Astrocyte (in vitro differentiated cells and primary cell): Measurements from ENCODE around the gene PLXDC2. TPM values are rescaled to one million over a fixed set of nuclear protein-coding genes. Genes with fewer than 3 reads are reported as not detected.

Experiments used
- DNase-seq: peaks from one replicate; pipeline ENCODE4 v3.0.0-alpha.2; 2010; ENCODE audit warnings: low read depth
- FAIRE-seq: peaks from 2 replicates; lab custom pipeline; 2011; peaks lifted over from hg19 to GRCh38; lab: Jason Lieb, UNC
- H2AFZ ChIP-seq: 2 replicates; pipeline ENCODE4 v1.6.0; 2012; ENCODE audit warnings: low read depth, low read length, inconsistent platforms
- H3K27ac ChIP-seq: 2 replicates; pipeline ENCODE4 v1.5.1; 2011; ENCODE audit warnings: low read depth, low read length, inconsistent platforms
- H3K27me3 ChIP-seq: 2 replicates; pipeline ENCODE4 v1.6.0; 2011; ENCODE audit warnings: low read length, inconsistent platforms; ENCODE audit not compliant: insufficient read depth
- H3K36me3 ChIP-seq: 2 replicates; pipeline ENCODE4 v1.5.1; 2011; ENCODE audit warnings: low read length, inconsistent platforms; ENCODE audit not compliant: insufficient read depth
- H3K4me1 ChIP-seq: 2 replicates; pipeline ENCODE4 v1.5.1; 2011; ENCODE audit warnings: low read length, inconsistent platforms; ENCODE audit not compliant: insufficient read depth
- H3K4me2 ChIP-seq: 2 replicates; pipeline ENCODE4 v1.6.0; 2012; ENCODE audit warnings: low read length, inconsistent platforms
- H3K4me3 ChIP-seq: 2 replicates; pipeline ENCODE4 v1.5.1; 2011; ENCODE audit warnings: low read depth, mild to moderate bottlenecking, low read length, inconsistent platforms; ENCODE audit not compliant: insufficient read depth
- H3K79me2 ChIP-seq: 2 replicates; pipeline ENCODE4 v1.6.0; 2012; ENCODE audit warnings: mild to moderate bottlenecking, low read length, inconsistent platforms; ENCODE audit not compliant: insufficient read depth
- H3K9ac ChIP-seq: 2 replicates; pipeline ENCODE4 v1.6.0; 2012; ENCODE audit warnings: mild to moderate bottlenecking, low read length, inconsistent platforms
- H3K9me3 ChIP-seq: 2 replicates; pipeline ENCODE4 v1.5.1; 2012; ENCODE audit warnings: low read depth, mild to moderate bottlenecking, low read length, inconsistent platforms; ENCODE audit not compliant: insufficient read depth
- H4K20me1 ChIP-seq: 2 replicates; pipeline ENCODE4 v1.6.0; 2012; ENCODE audit warnings: low read length, inconsistent platforms; ENCODE audit not compliant: insufficient read depth
- H3K27ac Mint-ChIP-seq: one replicate; pipeline ENCODE4 v1.8.0; 2021; ENCODE audit warnings: mild to moderate bottlenecking, mixed read lengths; ENCODE audit not compliant: unreplicated experiment
- H3K27me3 Mint-ChIP-seq: one replicate; pipeline ENCODE4 v1.8.0; 2021; ENCODE audit warnings: low read depth, mixed read lengths; ENCODE audit not compliant: unreplicated experiment
- H3K36me3 Mint-ChIP-seq: one replicate; pipeline ENCODE4 v1.8.0; 2021; ENCODE audit warnings: low read depth, mixed read lengths; ENCODE audit not compliant: unreplicated experiment
- H3K4me1 Mint-ChIP-seq: one replicate; pipeline ENCODE4 v1.8.0; 2021; ENCODE audit warnings: low read depth, mixed read lengths; ENCODE audit not compliant: unreplicated experiment
- H3K4me3 Mint-ChIP-seq: one replicate; pipeline ENCODE4 v1.8.0; 2021; ENCODE audit warnings: mild to moderate bottlenecking, moderate library complexity, mixed read lengths; ENCODE audit not compliant: unreplicated experiment
- H3K9me3 Mint-ChIP-seq: one replicate; pipeline ENCODE4 v1.8.0; 2021; ENCODE audit warnings: mild to moderate bottlenecking, mixed read lengths; ENCODE audit not compliant: unreplicated experiment
- CTCF ChIP-seq: IDR thresholded peaks from 2 replicates; pipeline ENCODE4 v1.5.1; 2011; ENCODE audit warnings: low read depth, mild to moderate bottlenecking, inconsistent platforms, low read length, moderate library complexity; ENCODE audit not compliant: insufficient read depth
- EZH2 ChIP-seq: IDR thresholded peaks from 2 replicates; pipeline ENCODE4 v1.6.1; 2012; ENCODE audit warnings: mild to moderate bottlenecking, low read length, inconsistent platforms; ENCODE audit not compliant: insufficient read depth
- total RNA-seq: library from RNA; stranded (reverse); gene quantifications from 2 replicates; pipeline ENCODE4 v1.2.1, GENCODE V29; 2021

The PLXDC2 gene
- total RNA-seq, 1 donor from 2014 or later: 36.1 TPM

- peaks cover 49% of the 10 kb centered on the region for H3K4me1 ChIP-seq
- no peaks in the 10 kb centered on the region for H3K9me3 Mint-ChIP-seq
- no peak for FAIRE-seq
- H3K4me3 Mint-ChIP-seq: no peak overlapping the region
- H3K9me3 ChIP-seq: no peaks in the 10 kb centered on the region
- H3K4me1 Mint-ChIP-seq: peaks cover 52% of the 10 kb centered on the region
- peak overlapping the region; percentile 12 for H3K27ac ChIP-seq
- no peaks in the 10 kb centered on the region for H3K27me3 ChIP-seq
- no peak overlapping the region for H3K4me2 ChIP-seq
- H3K36me3 Mint-ChIP-seq: no peaks in the 10 kb centered on the region
- no peaks in the 10 kb centered on the region for H4K20me1 ChIP-seq
- peak overlapping the region; percentile 55 for H3K27ac Mint-ChIP-seq
- peak; percentile 71 for DNase-seq
- no peak overlapping the region for H3K9ac ChIP-seq
- no peak overlapping the region for H2AFZ ChIP-seq
- no peaks in the 10 kb centered on the region for H3K27me3 Mint-ChIP-seq
- no peaks in the 10 kb centered on the region for H3K36me3 ChIP-seq
- no peak overlapping the region for H3K4me3 ChIP-seq
- TF ChIP-seq EZH2: no peak
- TF ChIP-seq CTCF: no peak
- peaks cover 8% of the 10 kb centered on the region for H3K79me2 ChIP-seq
These were observed 102.6 kb downstream of the PLXDC2 start for GRCh38 chr10:19918794-19919193.

GRCh38 chr10:19919671-19920070 is 103.4 kb downstream of the PLXDC2 start:
- Histone ChIP-seq H3K9ac (no peak overlapping the region), H4K20me1 (no peaks in the 10 kb centered on the region), H3K36me3 (no peaks in the 10 kb centered on the region), H3K27ac (no peak overlapping the region), H3K4me3 (no peak overlapping the region), H2AFZ (no peak overlapping the region), H3K27me3 (no peaks in the 10 kb centered on the region), H3K79me2 (peaks cover 8% of the 10 kb centered on the region), H3K4me1 (peaks cover 49% of the 10 kb centered on the region), H3K9me3 (no peaks in the 10 kb centered on the region), H3K4me2 (no peak overlapping the region)
- no peaks in the 10 kb centered on the region for H3K36me3 Mint-ChIP-seq
- TF ChIP-seq EZH2: no peak
- TF ChIP-seq CTCF: no peak
- H3K27ac Mint-ChIP-seq: no peak overlapping the region
- no peaks in the 10 kb centered on the region for H3K27me3 Mint-ChIP-seq
- H3K4me3 Mint-ChIP-seq: no peak overlapping the region
- peaks cover 55% of the 10 kb centered on the region for H3K4me1 Mint-ChIP-seq
- no peaks in the 10 kb centered on the region for H3K9me3 Mint-ChIP-seq
- FAIRE-seq (no peak), DNase-seq (no peak)

- H3K36me3 ChIP-seq: no peaks in the 10 kb centered on the region
- H3K4me1 Mint-ChIP-seq: peaks cover 55% of the 10 kb centered on the region
- H3K9me3 ChIP-seq: no peaks in the 10 kb centered on the region
- H3K9ac ChIP-seq: no peak overlapping the region
- no peaks in the 10 kb centered on the region for H3K27me3 Mint-ChIP-seq
- H3K27ac ChIP-seq: peak overlapping the region; percentile 34
- peaks cover 8% of the 10 kb centered on the region for H3K79me2 ChIP-seq
- H3K27ac Mint-ChIP-seq: no peak overlapping the region
- no peaks in the 10 kb centered on the region for H3K9me3 Mint-ChIP-seq
- H3K4me3 Mint-ChIP-seq: no peak overlapping the region
- H2AFZ ChIP-seq: no peak overlapping the region
- no peak overlapping the region for H3K4me2 ChIP-seq
- DNase-seq: no peak
- no peak overlapping the region for H3K4me3 ChIP-seq
- peaks cover 49% of the 10 kb centered on the region for H3K4me1 ChIP-seq
- no peaks in the 10 kb centered on the region for H3K27me3 ChIP-seq
- H3K36me3 Mint-ChIP-seq: no peaks in the 10 kb centered on the region
- no peaks in the 10 kb centered on the region for H4K20me1 ChIP-seq
- FAIRE-seq: no peak
- TF ChIP-seq CTCF (no peak), EZH2 (no peak)
These were observed 104.0 kb downstream of the PLXDC2 start for GRCh38 chr10:19920075-19920726.
